GM19395 (cell line): ENCODE data around the gene AGPAT3.

Experiments used
- ATAC-seq: cut with Tn5 transposase; IDR thresholded peaks from one replicate; pipeline ENCODE4 v1.9.1; 2021; ENCODE audit warnings: mild to moderate bottlenecking, moderate library complexity; ENCODE audit not compliant: unreplicated experiment

The AGPAT3 gene

DNA sequence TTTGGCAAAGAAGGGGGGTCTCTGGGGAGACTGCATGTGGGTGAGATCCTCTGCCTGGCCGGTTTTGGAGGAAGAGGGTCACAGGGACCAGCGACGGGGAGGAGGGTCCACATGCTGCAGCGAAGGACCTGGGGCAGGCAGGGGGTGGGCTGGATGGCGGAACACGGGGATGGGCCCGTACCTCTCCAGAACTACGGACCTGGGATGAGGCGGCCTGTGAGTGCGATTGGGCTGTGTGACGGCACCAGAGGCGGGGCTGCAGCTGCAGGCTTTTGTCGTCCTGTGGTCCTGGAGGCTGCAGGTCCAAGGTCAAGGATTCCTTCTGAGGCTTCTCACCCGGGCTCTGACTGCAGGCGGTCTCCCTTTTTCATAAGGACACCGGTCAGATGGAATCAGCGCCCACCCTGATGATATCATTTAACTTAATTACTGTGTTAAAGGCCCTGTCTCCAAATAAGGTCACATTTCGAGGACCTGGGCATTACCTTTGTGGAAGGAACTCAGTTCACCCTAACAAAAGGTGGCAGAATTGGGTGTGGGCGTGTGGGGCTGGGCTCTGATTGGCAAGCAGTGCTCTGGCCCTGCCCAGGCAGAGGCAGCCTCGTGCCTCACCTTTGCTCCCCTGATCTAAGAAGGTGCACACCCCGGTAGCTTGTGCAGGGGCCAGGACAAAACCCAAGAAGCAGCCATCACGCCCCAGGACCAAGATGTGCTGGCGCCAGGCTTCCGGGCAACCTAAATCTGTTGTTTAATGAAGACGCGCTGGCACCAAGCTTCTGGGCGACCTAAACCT, 87.1 kb downstream of the AGPAT3 start:
- no peak for ATAC-seq

DNA sequence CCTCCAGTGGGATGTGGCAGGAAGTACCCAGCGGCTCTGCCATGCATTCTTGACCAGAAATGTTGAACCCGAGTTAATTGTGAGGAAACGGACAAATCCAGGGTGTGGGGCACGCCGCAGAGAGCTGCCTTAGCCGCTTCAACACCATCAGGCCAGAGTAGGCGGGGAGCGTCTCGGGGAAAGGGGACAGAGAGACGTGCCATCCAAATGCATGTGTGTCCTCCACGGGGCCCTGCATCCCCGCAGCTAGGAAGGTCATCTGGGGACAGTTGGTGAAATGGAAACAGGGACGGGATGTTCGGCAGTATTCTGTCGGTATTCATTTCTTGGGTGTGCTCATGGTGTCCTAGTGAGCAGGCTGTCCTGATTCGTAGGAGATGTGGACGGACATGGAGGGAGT, 88.0 kb downstream of the AGPAT3 start:
- no peak for ATAC-seq

DNA sequence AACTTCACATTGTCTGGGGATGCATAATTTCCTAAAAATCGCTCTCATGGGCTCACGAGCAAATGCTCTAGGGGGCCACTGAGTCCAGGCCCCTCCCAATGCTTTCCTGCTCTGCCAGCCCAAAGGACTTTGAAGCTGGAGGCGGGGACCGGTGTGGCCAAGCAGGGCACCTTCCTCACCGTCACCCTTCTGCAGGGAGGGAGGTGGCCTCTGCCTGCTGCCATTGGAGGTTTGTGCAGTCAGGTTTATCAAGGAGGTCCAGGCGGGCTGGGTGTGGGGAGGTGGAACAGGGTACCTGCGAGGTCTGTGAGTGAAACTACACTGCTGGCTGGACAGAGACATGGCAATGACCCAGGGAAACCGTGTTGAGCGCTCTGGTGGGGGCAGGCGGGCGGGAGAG, 89.0 kb downstream of the AGPAT3 start:
- ATAC-seq = no peak

DNA sequence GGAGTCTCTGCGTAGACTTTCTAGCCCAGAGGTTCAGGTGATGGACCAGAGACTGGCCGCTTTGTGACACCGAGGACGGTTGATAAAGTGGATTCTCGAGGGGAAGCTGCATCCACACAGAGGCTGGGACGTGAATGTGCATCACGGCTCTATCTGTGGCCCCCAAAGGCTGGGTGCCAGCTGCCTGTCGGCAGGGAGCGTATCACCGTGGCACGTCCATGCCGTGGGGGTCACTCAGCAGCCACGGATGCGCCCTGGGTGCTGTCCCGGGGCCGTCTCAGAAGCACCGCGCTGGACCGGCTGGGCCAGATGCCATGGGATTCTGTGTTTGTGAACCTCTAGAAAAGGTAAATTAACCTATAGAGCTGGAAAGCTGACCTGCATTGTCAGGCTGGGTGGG, 89.9 kb downstream of the AGPAT3 start:
- ATAC-seq = no peak

DNA sequence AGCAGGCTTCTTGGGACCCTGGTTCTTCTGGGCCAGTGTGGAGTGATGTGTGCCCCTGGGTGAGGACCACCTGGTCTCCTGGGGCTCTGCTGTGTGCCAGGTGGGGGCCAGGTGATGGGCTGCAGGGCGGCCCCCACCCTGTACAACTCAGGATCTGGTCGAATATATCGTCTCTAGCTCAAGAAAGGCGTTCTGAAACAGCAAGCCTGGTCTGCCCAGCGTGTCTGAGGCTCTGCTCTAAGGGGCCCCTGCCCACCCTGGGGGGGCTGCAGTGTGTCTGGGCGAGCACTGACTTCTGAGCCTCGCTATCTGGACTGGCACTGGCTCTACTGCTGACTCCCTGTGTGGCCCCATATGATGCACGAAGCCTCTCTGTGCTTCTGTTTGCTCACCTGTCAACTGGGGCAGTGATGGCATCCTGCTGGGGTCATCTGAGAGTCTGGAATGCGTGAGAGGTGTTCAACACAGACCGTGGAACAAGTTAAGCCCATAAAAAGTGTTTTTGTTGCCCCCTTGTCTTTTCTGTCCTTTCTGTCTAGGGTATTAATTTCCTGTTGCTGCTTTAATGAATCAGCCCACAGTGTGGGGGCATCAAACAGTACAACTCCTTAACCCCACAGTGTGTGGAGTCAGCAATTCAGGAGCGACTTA, 91.1 kb downstream of the AGPAT3 start:
- no peak for ATAC-seq

DNA sequence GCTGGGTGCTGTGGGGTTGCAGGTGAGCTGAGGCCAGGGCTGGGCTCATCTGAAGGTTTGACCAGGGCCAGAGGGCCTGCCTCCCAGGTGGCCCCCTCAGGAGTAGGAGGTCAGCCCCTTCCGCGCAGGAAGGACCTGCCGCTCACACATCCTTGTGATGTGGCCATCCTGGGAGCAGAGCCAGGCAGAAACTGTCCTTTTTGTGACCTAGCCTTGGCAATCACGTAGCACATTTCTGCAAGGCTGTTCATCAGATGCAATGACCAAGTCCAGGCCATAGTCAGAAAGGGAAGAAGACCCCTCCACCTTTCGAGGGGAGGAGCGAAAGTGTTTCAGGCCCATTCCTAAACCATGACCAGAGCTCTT, 91.6 kb downstream of the AGPAT3 start:
- ATAC-seq = no peak

DNA sequence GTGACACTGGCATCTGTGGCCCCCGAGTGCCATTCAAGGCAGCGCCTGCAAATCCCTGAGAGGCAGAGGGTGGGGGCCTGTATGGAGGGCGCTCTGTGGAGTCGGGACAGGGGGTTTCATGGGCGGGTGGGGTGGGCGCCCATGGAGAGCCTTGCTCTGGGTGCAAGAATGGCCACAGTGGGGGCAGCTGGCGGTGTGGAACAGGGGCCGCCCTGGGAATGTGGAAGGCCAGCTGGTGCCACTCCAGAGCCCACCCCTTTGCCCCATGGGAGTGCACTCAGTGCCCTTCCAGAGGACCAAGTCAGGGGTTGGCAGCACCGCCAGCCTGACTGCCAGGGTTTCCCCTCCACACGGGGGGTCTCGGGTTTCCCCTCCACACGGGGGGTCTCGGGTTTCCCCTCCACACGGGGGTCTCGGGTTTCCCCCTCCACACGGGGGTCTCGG, 92.1 kb downstream of the AGPAT3 start:
- ATAC-seq = no peak

DNA sequence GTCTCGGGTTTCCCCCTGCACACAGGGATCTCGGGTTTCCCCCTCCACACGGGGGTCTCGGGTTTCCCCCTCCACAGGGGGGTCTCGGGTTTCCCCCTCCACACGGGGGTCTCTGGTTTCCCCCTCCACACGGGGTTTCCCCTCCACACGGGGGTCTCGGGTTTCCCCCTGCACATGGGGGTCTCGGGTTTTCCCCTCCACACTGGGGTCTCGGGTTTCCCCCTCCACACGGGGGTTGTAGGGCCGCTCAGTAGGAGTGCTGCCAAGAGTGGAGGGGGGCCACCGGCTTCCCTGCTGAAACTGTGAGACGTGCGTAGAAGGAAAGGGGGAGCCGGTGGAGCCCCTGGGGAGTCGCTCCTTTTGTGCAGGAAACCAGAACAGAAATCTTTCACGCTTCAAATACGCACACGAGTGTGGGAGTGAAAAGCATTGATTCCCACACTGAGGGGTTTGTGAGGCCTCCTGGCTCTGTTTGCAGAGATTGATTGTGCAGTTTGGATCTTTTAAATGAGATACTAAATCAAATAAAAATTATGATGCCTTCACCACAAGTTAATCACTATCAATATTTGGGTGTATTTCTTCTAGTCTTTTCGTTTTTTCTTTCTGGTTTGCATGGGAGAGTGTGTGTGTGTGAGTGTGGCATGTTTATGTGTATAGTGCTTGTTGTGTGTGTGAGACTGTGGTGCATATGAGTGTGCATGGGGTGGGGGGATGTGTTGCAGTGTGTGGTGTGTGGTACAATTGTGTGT, 92.8 kb downstream of the AGPAT3 start:
- no peak for ATAC-seq

DNA sequence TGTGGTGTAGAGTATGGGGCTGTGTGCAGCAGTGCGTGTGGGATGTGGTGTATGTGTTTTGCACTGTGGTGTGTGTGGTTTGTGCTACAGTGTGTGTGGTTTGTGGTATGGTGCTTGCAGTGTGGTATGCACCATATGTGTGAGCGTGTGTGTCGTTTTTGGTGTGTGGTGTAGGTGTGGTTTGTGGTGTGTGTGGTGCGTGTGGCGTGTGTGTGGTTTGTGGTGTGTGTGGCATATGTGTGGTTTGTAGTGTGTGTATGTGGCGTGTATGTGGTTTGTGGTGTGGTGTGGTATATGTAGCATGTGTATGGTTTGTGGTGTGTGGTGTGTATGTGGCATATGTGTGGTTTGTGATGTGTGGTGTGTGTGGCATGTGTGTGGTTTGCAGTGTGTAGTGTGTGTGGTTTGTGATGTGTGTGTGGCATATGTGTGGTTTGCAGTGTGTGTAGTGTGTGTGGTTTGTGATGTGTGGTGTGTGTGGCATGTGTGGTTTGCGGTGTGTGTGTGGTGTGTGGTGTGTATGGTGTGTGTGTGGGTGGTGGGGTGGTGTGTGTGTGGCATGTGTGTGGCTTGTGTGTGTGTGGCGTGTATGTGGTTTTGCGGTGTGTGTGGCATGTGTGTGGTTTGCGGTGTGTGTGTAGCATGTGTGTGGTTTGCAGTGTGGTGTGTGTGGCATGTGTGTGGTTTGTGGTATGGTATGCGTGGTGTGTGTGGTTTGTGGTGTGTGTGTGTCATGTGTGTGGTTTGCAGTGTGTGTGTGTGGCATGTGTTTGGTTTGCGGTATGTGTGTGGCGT, 93.5 kb downstream of the AGPAT3 start:
- no peak for ATAC-seq

DNA sequence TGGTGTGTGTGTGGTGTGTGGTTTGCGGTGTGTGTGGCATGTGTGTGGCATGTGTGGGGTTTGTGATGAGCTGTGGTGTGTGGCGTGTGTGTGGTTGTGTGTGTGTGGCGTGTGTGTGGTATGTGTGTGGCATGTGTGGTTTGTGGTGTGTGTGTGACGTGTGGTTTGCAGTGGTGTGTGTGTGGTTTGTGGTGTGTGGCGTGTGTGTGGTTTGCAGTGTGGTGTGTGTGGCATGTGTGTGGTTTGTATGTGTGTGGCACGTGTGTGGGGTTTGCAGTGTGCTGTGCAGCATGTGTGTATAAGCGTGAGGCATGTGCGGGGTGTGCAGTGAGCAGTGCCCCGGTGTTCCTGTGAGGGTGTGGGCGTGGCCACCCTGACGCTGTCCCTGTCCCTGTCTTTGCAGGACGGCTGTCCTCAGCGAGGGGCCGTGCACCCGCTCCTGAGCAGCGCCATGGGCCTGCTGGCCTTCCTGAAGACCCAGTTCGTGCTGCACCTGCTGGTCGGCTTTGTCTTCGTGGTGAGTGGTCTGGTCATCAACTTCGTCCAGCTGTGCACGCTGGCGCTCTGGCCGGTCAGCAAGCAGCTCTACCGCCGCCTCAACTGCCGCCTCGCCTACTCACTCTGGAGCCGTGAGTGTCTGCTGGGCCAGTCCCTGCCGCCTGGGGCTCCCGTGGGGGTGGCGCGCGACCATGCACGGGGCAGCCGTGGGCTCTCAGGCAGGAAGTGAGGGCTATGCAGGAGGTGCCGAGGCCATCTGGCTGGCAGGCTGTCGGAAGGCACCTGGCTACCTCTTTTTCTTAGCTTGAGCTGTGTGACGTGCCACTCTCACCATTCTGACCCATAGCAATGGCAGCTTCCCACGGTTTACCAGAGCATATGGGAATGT, 94.5 kb downstream of the AGPAT3 start:
- no peak for ATAC-seq

DNA sequence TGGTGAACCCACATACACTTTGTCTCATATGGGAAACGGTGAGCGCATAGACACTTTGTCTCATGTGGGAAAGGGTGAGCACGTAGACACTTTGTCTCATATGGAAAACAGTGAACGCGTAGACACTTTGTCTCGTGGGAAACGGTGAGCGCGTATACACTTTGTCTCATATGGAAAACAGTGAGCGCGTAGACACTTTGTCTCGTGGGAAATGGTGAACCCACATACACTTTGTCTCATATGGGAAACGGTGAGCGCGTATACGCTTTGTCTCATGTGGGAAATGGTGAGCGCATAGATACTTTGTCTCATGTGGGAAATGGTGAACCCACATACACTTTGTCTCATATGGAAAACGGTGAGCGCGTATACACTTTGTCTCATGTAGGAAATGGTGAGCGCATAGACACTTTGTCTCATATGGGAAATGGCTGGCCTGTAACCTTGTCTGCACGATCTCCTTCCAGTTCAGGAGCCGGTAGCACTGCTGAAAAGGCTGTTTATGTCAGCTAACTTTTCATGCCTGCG, 96.4 kb downstream of the AGPAT3 start:
- ATAC-seq = no peak

DNA sequence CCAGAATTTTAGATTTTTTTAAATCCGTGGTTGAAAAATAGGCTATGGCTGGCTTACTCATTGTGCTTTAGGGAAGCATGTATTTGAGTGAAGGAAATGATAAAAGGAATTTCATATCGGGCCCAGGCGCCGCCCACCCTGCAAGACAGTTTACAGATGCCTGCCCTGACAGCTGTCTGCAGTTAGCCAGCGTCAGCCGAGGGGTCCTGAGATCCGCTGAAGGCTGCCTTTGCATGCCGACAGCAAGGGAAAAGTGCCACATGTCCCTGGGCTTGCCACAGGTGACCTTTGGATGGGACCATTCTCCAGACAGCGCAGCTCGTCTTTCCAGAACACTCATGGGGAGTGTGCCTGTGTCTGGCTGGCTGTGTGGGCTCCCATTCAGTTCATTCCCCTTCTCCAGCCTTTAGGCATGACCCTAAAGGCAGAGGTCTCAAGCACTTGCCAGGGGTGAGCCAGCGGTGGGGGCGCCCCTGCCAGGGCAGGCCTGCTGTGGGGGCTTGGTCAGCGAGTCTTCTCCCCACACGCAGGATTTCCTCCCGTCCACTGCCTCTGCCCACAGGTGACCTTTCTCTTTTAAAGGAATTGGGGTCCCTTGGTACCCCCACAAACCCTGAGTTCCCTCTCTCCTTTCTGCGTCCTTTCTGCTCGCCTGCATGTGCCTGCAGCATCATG, 101.0 kb downstream of the AGPAT3 start:
- no peak for ATAC-seq

DNA sequence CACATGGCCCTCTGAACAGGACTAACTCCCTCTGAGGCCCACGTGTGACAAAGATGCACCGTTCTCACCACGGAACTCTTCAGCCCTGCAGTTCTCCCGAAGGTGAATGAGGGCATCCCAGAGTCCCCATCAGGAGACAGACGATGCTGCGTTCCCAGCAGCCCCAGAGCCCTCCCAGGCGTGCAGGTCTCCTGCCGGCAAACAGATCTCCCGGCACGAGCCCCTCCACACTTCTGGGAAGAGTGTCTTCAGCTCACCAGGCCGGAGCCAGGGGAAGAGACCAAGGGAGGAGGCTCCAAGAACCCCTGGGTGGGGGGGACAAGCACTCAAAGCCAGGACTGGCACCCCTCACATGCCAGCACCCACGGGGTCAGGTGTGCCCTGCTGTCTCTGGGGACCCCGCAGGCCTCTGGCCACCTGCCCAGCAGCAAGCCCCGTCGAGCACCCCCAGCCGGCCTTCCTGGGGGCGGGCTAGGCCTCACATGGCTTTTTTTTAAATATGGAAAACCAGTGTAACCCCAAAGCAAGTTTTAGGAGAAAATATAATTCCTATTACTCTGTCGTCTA, 102.0 kb downstream of the AGPAT3 start:
- no peak for ATAC-seq

DNA sequence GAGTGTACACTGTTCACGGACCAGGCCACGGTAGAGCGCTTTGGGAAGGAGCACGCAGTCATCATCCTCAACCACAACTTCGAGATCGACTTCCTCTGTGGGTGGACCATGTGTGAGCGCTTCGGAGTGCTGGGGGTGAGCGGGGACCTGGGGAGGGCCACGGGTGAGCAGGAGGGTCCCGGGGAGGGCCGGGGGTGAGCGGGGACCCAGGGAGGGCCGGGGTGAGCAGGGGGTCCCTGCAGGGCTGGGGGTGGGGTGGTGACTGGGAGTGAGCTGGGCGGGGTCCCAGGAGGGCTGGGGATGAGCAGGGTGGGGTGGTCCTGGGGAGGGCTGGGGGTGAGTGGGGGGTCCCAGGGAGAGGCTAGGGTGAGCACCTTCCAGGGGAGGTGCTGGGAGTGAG, 103.0 kb downstream of the AGPAT3 start:
- no peak for ATAC-seq

DNA sequence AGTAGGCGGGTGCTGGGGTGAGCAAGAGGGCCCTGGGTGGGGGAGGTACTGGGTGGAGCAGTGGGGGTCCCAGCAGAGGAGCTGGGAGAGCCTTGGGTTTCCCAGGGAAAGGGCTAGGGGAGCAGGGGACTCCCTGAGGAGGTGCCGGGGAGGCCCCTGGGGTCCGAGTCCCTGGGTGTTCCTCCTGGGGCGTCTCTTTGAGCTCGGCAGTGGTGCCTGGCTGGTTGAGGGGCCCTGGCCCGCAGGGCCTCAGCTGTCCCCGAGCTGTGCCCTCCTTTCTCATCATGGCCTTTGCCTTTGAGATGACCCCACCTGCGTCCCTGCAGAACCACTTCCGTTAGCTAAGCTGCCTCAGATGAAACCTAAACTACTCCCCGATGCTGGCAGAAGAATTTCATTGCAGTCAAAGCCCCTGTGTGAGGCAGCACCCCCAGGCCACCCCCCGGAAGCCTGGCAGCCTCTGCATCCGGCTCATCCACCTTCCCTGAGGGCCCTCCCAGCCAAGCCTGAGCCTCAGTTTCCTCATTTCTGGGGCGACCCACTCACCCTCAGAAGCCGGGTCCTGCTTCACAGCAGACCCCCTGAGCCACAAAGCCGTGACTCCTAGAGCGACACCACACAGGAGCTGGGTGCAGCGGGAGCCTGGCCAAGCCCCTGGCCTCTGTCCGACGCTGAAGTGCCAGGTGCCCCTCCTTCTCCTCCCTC, 103.5 kb downstream of the AGPAT3 start:
- ATAC-seq = no peak

DNA sequence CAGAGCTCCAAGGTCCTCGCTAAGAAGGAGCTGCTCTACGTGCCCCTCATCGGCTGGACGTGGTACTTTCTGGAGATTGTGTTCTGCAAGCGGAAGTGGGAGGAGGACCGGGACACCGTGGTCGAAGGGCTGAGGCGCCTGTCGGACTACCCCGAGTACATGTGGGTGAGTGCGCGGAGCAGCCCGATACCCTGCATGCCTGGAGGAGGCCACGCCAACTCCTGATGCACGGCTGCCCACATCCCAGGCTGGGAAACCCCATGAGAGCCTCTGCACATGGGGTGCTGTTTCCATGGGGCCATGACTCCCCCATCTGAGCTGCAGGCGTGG, 104.1 kb downstream of the AGPAT3 start:
- no peak for ATAC-seq

DNA sequence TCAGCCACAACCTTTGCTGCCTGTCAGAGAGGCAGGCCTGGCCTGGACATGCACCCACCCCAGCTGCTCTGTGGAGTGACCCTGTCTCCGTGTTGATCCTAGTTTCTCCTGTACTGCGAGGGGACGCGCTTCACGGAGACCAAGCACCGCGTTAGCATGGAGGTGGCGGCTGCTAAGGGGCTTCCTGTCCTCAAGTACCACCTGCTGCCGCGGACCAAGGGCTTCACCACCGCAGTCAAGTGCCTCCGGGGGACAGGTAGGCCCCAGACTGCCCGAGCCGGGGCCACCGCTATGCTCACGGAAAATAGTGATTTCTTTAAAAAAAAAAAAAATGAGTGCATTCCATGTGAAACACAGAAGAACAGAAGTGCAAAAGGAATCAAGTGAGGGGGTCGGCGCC, 105.5 kb downstream of the AGPAT3 start:
- ATAC-seq = no peak

DNA sequence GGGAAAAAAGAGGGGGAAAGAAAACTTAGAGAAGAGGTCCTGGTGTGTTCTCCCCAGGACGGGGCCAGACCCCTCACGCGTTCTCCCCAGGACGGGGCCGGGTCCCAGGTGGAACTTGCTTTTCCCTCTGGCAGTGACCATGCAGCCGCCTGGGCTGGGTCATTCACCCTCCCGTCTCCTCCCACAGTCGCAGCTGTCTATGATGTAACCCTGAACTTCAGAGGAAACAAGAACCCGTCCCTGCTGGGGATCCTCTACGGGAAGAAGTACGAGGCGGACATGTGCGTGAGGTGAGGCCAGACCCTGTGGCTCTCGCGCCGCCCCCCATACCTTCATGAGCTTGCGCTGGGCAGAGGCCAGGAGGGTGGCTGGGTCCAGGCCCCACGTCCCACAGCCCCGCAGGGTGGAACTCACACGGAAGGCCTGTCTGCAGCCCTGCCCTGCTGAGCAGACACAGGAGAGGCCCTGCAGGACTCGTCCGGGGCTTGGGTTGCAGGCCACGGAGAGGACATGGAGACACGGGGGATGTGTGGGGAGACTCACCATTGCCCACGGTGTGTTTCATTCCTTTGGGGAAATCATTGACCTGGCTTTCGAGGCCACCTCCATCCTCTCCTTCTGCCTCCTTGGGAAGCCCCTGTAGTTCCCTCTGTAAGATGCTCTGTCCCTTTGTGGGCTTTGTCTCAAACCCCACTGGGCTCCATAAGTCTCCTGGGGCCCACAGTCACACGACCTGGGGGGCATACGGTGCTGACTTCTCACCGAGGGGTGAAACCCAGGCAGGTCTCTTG, 106.4 kb downstream of the AGPAT3 start:
- ATAC-seq = no peak
